Activated T-helper 2 cell treated with anti-CD3 and anti-CD28 coated beads, Interferon-gamma antibody, Interleukin-2, Interleukin-4, amounts not matched to agents 10 μg/mL and 5 μg/mL and 100 μg/mL, durations not matched to agents 14 hours and 24 hours and 36 hours (primary cell): Measurements from ENCODE around the gene NONO. TPM values are rescaled to one million over a fixed set of nuclear protein-coding genes. Genes with fewer than 3 reads are reported as not detected.
A peak's percentile ranks its signal among the peaks of the same experiment; 100 is the strongest.

Experiments used
- DNase-seq: peaks from one replicate; pipeline ENCODE4 v3.0.0; 2021; ENCODE audit warnings: low spot score
- H3K27ac Mint-ChIP-seq: one replicate; pipeline ENCODE4 v1.8.0; 2021; ENCODE audit warnings: mixed read lengths
- H3K27me3 Mint-ChIP-seq: one replicate; pipeline ENCODE4 v1.8.0; 2021; ENCODE audit warnings: low read depth, mixed read lengths
- H3K36me3 Mint-ChIP-seq: one replicate; pipeline ENCODE4 v1.8.0; 2021; ENCODE audit warnings: low read depth, mixed read lengths
- H3K4me1 Mint-ChIP-seq: one replicate; pipeline ENCODE4 v1.8.0; 2021; ENCODE audit warnings: low read depth, mixed read lengths
- H3K4me3 Mint-ChIP-seq: one replicate; pipeline ENCODE4 v1.8.0; 2021; ENCODE audit warnings: low read depth, mild to moderate bottlenecking, moderate library complexity, mixed read lengths
- H3K9me3 Mint-ChIP-seq: one replicate; pipeline ENCODE4 v1.8.0; 2021; ENCODE audit warnings: mixed read lengths
- intact Hi-C: fragments of 100-400 bp; cut with micrococcal nuclease; formaldehyde crosslinking; loops from one replicate; pipeline ENCODE4 v1.15.1; 2023
- total RNA-seq: library from RNA; stranded (reverse); gene quantifications from 2 replicates; pipeline ENCODE4 v1.2.3, GENCODE V29; 2022

NONO gene
- total RNA-seq = 585 and 612 TPM in 2 replicates

DNA sequence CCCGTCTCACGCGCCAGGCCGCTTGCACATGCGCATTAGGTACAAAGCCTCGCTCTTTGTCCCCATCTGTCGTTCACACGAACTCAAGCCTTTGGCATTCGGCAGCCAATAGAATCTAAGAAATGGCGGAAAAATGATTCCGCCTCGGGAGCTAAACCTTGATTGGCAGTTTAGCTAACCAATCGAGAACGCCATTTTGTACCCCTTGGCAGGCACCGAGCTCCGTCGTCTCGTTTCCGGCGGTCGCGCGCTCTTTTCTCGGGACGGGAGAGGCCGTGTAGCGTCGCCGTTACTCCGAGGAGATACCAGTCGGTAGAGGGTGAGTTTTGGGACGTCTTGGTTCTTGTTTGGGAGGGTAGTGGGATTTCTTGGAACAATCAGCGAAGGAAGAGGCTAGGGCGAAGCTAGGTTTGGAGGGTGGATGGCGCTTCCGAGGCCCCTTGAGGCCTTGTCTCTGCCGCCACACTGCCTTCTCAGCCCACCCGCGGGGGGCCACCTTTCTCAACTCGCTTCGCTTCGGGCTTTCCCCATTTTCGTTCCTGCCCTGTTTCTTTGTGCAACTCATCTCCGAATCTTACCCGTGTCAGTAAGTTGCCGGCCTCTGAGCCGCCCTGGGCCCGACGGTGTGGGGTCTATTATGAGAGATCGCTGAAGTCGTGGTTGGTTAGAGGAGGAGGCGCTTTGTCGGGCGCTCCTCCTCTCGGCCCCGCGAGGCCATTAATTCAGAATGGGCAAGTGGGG is at the start of gene NONO:
NONO (plus strand) TSS at position 233 of the 741 bp plus-strand sequence. CDS start 7,003 bp downstream, outside the sequence.
- Mint-ChIP-seq H3K9me3 (no peaks in the 10 kb centered on the region), H3K4me1 (peaks cover 12% of the 10 kb centered on the region), H3K4me3 (peak within 1 kb of the TSS; percentile 88), H3K27me3 (peaks cover 3% of the 10 kb centered on the region), H3K27ac (peak within 1 kb of the TSS; percentile 100), H3K36me3 (peaks cover 34% of the 10 kb centered on the region)
- intact Hi-C loops = loop anchor here (1.0 to 5.0 kb wide), 6 partner anchors 29 to 249 kb away; partner anchors contain the start of genes IL2RG, OGT and ZMYM3
- peak; percentile 84 for DNase-seq

DNA sequence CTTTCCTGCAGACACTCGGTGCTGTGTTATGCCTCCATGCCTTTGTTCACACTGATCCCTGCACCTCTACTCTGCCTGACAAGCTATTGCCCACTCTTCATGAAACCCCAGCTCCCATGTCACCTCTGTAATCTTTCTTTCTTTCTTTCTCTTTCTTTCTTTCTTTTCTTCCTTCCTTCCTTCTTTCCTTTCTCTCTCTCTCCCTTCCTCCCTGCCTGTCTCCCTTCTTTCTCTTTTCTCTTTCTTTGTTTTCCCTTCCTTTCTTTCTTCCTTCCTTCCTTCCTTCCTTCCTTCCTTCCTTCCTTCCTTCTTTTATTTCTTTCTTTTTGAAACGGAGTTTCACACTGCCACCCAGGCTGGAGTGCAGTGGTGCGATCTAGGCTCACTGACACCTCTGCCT is 48.0 kb upstream of the NONO start:
- no peak overlapping the region for H3K4me3 Mint-ChIP-seq
- H3K27me3 Mint-ChIP-seq = no peaks in the 10 kb centered on the region
- no peaks in the 10 kb centered on the region for H3K4me1 Mint-ChIP-seq
- H3K27ac Mint-ChIP-seq = no peak overlapping the region
- intact Hi-C loops = no loop called here
- H3K9me3 Mint-ChIP-seq = no peaks in the 10 kb centered on the region
- H3K36me3 Mint-ChIP-seq = peaks cover 8% of the 10 kb centered on the region
- no peak for DNase-seq

DNA sequence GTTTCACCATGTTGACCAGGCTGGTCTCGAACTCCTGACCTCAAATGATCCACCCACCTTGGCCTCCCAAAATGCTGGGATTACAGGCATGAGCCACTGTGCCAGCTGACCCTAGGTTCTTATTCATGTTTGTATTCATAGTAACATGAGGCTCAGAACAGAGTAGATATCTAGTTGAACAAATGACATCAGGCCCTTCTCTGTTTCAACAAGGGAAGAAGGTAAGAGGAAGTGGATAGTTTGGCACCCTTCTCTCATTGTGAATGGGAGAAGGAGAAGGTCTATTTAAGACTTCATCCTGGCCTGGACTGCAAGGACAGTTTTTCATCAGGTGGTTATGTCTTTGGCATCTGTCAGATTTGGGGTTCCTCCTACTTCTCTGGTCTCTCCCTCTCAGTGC is 46.6 kb upstream of the NONO start:
- H3K27ac Mint-ChIP-seq = no peak overlapping the region
- H3K36me3 Mint-ChIP-seq = peaks cover 20% of the 10 kb centered on the region
- no peak for DNase-seq
- no peaks in the 10 kb centered on the region for H3K9me3 Mint-ChIP-seq
- no peak overlapping the region for H3K4me3 Mint-ChIP-seq
- intact Hi-C loops = no loop called here
- no peaks in the 10 kb centered on the region for H3K4me1 Mint-ChIP-seq
- no peaks in the 10 kb centered on the region for H3K27me3 Mint-ChIP-seq

DNA sequence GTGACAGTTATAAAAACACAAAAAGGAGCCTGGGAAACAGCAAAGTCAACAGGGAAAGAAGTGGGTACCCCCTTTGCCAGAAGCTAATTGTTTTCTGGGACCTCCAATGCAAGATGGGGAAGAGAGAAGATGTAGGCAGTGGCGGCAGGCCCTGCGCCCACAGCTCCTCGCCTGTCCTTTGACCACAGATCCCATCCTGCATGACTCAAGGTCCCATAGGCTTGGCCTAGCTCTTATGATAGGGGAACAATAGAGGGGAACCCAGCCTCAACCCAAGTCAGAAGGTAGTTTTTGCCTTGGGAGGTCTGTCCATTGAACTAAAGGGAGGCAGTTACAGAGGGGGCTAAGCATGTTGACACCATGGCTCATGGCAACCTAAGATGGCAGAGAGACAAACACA is 43.7 kb upstream of the NONO start:
- DNase-seq = no peak
- Mint-ChIP-seq H3K4me1 (no peaks in the 10 kb centered on the region), H3K36me3 (peaks cover 48% of the 10 kb centered on the region), H3K9me3 (no peaks in the 10 kb centered on the region), H3K27ac (no peak overlapping the region), H3K27me3 (no peaks in the 10 kb centered on the region), H3K4me3 (no peak overlapping the region)
- intact Hi-C loops = no loop called here

DNA sequence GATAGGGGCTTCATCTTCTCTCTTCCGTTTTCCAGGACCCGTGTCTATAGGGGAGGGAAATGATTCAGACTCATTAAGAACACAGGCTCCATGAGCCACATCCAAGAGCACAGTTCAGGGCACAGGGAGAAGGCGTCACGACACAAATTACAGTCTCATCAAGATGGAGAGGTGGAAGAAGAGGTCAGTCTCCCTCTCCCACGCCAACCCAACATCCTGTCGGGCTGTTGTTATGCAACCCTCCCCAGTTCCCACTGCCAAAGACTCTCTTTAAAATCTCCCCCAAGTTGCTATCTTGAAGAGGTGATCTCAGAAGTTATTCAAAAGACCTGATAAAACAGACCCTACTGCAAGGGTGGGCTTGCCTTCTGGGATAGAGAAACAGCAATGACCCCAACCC is 42.1 kb upstream of the NONO start:
- Mint-ChIP-seq H3K27me3 (no peaks in the 10 kb centered on the region), H3K27ac (no peak overlapping the region), H3K4me3 (no peak overlapping the region), H3K4me1 (no peaks in the 10 kb centered on the region), H3K36me3 (peaks cover 58% of the 10 kb centered on the region), H3K9me3 (no peaks in the 10 kb centered on the region)
- intact Hi-C loops = no loop called here
- no peak for DNase-seq

- Mint-ChIP-seq H3K27ac (no peak overlapping the region), H3K27me3 (no peaks in the 10 kb centered on the region), H3K4me1 (no peaks in the 10 kb centered on the region), H3K4me3 (no peak overlapping the region), H3K36me3 (peaks cover 78% of the 10 kb centered on the region), H3K9me3 (no peaks in the 10 kb centered on the region)
- intact Hi-C loops = no loop called here
- DNase-seq = no peak
Measured at GRCh38 chrX:71244359-71245128, 38.9 kb upstream of the NONO start.

DNA sequence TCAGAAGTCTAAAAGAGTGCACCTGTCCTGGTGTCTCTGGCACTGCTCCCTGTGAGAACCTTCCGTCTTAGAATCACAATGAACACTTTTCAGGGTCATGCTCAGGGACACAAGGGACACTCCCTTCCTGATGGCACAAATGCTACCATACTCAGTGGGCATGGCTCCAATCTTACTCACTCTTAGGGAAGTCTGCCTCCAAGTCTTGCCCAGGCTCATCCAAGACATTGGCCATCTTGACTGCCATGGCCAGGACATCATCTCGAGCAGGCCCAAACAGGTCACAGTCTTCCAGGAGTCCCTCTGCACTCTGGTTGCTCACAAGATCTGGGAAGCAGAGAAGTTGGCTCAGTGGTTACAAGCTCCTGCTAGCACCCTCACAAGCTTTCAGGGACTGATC is 38.3 kb upstream of the NONO start:
- DNase-seq = no peak
- H3K27me3 Mint-ChIP-seq = no peaks in the 10 kb centered on the region
- no peak overlapping the region for H3K27ac Mint-ChIP-seq
- H3K9me3 Mint-ChIP-seq = no peaks in the 10 kb centered on the region
- intact Hi-C loops = no loop called here
- H3K4me3 Mint-ChIP-seq = no peak overlapping the region
- H3K36me3 Mint-ChIP-seq = peaks cover 79% of the 10 kb centered on the region
- no peaks in the 10 kb centered on the region for H3K4me1 Mint-ChIP-seq

DNA sequence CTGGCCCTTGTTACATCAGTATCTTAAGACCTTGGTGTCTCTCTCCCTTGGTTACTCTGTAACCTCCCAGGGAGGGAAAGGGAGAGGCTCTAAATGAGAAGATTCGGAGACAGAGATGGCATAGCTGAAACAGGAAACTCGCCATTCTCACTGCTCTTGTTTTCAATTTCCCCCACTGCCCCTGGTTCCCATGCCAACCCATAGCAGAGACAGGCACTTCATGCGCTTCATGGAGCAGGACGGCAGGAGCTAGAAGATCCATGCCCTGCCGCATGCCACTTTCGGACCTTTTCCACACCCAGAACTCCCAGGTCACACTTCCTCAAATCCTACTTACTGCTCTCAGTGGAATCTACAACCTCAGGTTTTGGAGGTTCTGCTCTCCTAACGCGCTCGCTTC is 32.6 kb upstream of the NONO start:
- no peak for DNase-seq
- no peaks in the 10 kb centered on the region for H3K27me3 Mint-ChIP-seq
- peak overlapping the region; percentile 88 for H3K4me3 Mint-ChIP-seq
- H3K9me3 Mint-ChIP-seq = no peaks in the 10 kb centered on the region
- H3K27ac Mint-ChIP-seq = peak overlapping the region; percentile 35
- peaks cover 27% of the 10 kb centered on the region for H3K4me1 Mint-ChIP-seq
- H3K36me3 Mint-ChIP-seq = peaks cover 34% of the 10 kb centered on the region
- intact Hi-C loops = no loop called here

DNA sequence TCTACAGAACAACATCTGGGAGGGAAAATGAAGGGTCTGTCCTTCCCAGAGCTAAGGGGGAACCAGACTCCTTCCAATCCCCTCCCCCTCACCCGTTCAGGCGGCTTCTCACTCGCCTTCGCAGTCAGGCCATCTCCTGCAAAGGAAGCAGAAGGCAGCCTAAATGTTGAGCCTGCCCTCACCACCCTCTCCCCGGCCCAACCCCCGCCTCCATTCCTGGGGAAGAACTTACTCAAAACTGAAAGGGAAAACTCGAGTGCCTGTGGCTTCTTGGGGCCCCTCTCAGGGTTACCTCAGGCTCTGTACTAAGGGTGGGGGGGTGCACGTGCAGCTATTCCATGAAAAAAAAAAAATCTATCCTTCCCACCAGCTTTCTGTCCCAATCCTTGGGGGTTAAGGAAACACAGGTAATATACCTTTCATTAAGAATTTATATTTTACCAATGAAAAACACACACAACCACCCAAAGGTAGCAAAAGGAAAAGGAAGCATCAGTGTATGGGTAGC is 31.9 kb upstream of the NONO start:
- H3K36me3 Mint-ChIP-seq = peaks cover 32% of the 10 kb centered on the region
- H3K4me3 Mint-ChIP-seq = peak overlapping the region; percentile 88
- peak overlapping the region; percentile 80 for H3K27ac Mint-ChIP-seq
- no peaks in the 10 kb centered on the region for H3K27me3 Mint-ChIP-seq
- DNase-seq = no peak
- intact Hi-C loops = no loop called here
- peaks cover 27% of the 10 kb centered on the region for H3K4me1 Mint-ChIP-seq
- no peaks in the 10 kb centered on the region for H3K9me3 Mint-ChIP-seq

DNA sequence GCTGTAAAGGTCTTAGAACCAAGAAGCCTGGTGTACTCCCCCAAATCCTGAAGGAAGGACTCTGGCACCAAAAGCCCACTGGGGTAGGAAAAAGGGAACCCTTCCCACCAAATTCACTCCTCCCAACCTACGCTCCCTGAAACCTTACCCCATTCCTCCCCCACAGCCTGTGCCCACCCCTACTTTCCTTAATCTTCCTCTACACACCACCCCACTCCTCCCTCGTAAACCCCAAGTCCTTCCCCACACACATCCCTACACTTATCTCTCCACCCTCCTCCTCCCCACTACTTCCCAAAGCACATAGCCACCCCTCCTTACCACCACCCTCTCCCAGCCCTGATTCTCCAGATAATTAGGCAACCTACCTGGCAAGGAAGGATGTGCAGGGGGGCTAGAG is 31.2 kb upstream of the NONO start:
- Mint-ChIP-seq H3K4me3 (peak overlapping the region; percentile 88), H3K27me3 (no peaks in the 10 kb centered on the region), H3K36me3 (peaks cover 29% of the 10 kb centered on the region), H3K4me1 (peaks cover 27% of the 10 kb centered on the region), H3K27ac (no peak overlapping the region), H3K9me3 (no peaks in the 10 kb centered on the region)
- DNase-seq = no peak
- intact Hi-C loops = no loop called here

DNA sequence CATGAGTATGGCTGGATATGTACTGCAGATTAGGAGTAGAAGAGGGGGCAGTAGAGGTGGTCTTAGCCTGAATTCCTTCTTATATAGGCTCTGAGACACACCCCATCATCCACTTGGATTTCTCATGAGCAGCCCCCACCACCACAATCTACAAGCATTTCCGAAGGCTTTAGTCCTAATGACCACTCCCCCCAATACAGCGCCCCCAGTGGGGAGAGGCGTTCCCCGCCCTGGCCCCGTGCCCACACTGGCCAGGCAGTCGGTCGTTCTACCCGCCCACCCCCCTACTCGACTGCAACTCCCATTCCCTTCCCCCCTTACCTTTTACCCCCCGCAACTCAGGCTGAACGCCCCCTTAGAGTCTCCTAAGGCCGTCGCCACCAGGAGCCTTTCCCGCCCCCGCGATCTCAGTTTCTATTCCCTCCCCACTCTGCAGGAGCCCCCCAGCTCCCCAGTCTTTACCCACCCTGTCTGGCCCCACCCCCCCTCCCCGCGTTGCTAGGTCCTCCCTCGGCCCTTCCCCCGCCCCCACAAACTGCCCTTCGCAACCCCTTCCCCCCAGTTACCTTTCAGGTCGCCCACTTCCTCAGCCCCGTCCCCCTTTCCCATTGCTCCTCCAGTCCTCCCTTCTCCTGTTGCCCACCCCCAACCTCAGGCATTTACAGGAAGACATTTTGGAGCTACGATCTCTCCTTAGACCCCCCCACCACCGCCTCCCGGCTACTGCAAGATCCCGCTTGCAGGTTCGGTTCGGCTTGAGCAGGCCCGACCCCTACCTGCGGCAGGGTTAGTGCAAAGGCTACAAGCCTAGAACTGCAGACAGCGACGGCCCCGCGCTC is 30.0 kb upstream of the NONO start:
- peak overlapping the region; percentile 77 for H3K27ac Mint-ChIP-seq
- no peaks in the 10 kb centered on the region for H3K27me3 Mint-ChIP-seq
- H3K4me1 Mint-ChIP-seq = peaks cover 27% of the 10 kb centered on the region
- peaks cover 21% of the 10 kb centered on the region for H3K36me3 Mint-ChIP-seq
- H3K9me3 Mint-ChIP-seq = no peaks in the 10 kb centered on the region
- intact Hi-C loops = loop anchor here (1.0 kb wide), 2 partner anchors 30 to 113 kb away; partner anchors contain the start of genes NONO and TAF1
- H3K4me3 Mint-ChIP-seq = peak overlapping the region; percentile 88
- DNase-seq = peak; percentile 15
